HG03097 (cell line): ENCODE measurements around the gene MKS1.

Source experiments
- ATAC-seq: cut with Tn5 transposase; IDR thresholded peaks from one replicate; pipeline ENCODE4 v1.9.1; 2021; ENCODE audit not compliant: unreplicated experiment, low FRiP score

The MKS1 gene

DNA sequence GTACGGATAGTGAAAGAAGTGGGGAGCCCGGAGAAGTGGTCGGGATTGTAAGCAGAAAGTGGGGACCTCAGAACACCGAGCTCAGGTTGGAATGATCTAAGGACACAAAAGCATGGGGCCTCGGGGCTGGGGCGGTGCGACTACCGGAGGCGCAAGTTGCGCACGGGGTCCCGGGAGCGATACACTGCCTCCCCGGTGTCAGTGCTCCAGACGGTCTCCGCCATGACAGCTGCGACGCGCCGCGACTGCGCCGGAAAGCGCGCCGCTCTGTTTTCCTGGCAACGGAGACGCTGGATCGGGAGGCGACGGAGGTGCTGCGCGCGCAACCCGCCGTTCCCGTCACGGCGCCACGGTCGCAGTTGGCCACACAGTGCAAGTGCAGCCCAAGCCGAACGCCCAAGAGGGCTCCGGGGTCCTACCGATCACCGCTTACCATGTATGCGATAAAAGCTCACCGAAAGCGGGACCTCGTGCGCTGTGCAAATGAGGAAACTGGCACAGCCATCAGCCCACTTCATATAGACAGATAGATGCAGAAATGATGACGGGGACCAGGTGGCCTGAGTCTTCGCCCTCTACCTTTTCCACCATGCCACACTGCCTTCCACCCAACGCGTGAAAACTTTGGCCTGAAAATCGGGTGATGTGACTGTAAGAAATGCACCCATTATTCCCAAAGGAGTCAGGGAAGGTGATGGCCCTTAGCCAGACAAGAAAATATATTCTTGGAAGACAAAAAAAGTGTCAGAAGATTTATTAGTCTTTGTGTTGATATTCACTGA lies at the start of gene MKS1:
TSS of gene MKS1 (minus strand) at position 249 of the 782 bp plus-strand sequence. CDS start at position 224, 25 bp downstream.
- peak; percentile 93 for ATAC-seq

DNA sequence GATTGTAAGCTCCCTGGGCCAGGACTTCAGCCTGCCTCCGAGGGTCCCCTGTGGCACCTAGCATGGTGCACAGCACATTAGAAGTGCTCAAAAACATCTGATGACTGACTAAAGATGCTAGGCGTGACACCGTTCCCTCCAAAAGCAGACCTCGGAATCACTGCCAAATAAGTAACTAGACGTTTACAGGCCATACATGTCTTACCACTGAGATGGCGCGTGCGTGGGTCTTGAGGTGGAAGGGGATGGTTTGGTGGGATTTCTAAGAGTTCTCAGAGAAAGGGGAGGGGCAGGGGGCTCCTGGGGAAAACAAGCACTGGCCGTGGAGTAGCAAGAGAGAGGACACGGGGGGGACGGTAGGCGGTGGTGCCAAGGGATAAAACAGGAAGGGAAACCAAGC lies 49.3 kb upstream of the MKS1 start:
- no peak for ATAC-seq

DNA sequence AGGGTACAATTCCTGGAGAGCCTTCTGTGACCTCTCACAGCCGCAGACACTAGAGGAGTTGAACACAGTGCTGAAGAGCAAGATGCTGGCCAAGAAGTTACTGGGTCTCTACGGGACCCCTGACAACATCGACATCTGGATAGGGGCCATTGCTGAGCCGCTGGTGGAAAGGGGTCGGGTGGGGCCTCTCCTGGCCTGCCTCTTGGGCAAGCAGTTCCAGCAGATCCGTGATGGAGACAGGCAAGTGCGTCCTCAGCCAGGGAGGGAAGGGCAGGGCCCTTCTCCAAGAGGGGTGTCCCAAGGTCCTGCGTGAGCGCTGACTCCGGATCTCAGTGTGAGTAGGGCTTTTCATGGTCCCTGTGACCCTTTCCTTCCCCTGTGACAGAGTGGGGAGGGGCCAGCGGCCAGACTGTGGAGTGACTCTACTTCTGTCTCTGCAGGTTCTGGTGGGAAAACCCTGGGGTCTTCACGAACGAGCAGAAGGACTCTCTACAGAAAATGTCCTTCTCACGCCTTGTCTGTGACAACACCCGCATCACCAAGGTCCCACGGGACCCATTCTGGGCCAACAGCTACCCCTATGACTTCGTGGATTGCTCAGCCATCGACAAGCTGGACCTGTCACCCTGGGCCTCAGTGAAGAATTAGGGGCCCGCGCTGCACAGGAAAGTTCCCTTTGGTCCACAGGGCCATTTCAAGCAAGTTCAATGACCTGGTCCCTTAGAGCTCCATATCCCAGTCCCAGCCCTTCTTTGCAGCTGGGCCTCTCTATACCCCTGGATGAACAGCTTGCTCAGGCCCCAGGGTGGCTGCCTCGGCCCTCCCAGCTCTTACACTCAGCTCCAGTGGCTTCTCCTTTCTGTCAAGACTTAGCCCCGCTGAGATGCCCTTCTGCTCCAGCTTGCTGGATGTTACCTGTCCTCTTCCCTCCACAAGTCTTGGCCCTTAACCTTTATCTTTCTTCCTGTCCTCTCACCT lies 48.6 kb upstream of the MKS1 start:
- no peak for ATAC-seq

DNA sequence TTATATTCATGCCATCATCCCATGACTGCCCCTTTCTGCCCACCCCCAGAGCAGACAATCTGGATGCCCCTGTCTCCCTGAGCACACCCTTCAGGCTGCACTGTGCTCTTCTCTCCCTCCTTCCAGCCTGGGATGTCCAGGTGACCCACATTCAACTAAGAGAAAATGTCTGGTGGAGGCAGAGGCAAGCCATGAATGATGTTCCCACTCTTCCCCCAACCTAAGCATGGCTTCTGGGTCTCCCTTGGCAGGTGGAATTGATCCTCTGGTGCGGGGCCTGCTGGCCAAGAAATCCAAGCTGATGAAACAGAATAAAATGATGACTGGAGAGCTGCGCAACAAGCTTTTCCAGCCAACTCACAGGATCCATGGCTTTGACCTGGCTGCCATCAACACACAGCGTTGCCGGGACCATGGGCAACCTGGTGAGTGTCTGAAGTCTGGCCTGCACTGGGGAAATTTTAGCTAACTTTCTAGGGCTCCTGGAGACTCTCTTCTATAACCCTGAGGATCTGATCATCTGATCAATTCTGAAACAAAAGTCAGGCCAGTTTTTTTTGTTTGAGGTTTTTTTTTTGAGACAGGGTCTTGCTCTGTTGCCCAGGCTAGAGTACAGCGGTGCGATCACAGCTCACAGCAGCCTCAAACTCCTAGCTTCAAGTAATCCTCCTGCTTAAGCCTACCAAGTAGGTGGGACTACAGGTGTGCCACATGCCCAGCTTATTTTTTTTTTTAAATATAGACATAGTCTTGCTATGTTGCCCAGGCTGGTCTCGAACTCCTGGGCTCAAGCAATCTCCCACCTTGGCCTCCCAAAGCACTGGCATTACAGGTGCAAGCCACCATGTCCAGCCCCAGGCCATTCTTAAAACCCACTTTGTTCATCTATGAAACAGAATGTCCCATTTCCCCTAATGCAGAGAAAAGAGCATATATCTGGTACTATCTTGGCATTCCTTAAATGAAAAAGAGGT lies 47.1 kb upstream of the MKS1 start:
- ATAC-seq, result no peak

DNA sequence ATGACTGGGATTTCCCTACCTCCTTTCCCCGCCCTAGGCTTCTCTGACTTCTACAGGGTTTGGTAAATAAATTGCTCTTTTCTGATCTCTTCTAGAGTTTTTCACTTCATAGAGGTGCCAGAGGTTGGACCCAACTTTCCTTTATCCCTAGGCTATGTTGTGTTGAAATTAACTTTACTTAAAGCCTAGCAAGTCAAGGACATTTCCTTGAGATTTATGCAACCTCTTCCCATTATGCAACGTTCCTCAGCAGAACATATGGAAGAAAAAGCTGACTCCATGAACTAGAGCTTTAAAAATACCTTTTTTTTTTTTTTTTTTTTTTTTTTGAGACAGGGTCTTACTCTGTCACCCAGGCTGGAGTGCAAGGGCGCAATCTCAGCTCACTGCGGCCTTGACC lies 46.2 kb upstream of the MKS1 start:
- no peak for ATAC-seq

DNA sequence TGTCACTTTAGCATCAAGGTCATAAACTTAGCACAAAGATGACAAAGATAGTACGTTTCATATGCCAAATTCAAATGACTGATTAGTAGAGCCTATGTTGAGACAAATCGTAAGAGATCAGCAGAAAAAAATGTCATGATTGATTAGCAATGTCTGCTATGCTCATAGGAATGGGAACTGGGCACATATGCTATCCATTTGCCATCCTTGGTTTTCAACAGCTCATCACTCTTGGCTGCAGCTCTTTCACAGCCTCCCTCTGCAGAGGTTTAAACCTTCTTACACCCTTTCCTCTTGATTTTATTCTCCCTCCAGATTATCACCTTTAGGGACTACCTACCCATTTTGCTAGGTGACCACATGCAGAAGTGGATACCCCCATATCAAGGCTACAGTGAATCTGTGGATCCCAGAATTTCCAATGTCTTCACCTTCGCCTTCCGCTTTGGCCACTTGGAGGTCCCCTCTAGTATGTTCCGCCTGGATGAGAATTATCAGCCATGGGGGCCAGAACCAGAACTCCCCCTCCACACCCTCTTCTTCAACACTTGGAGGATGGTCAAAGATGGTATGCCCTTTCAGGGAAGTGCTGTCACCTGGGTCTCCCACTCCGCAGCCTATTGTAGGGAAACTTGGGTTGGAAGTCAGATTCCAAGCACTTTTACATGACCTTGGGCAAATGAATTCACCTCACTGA lies 45.5 kb upstream of the MKS1 start:
- no peak for ATAC-seq

DNA sequence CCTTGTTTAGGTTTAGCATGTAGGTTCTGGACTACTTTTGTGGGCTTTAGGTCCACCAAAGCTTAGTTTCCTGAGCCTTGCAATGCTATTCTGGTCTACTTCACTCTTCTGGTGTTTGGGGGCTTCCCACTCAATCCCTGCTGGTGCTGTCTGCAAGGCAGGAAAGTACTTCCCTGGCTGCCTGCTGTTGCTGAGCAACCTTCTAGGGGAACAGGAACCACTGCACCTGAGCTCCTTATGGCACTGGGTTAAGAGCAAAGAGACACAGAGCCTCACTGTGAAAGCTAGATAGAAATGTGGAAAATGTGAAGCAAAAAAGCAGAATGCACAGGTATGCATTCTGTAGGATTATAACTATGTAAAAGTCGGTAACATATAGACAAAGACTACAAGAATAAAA lies 44.7 kb upstream of the MKS1 start:
- no peak for ATAC-seq

DNA sequence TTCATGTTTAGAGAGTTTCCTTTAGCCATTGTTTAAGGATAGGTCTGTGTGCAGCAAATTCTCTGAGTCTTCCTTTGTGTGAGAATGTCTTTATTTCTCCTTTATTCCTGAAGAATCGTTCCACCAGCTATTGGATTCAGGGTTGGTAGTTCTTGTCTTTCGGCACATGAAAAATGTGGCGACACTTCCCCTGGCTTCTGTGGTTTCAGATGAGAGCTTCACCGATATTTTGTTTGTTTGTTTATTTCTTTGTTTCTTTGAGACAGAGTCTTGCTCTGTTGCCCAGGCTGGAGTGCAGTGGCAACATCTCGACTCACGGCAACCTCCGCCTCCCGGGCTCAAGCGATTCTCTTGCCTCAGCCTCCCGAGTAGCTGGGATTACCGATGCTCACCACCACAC lies 43.1 kb upstream of the MKS1 start:
- ATAC-seq, result no peak

DNA sequence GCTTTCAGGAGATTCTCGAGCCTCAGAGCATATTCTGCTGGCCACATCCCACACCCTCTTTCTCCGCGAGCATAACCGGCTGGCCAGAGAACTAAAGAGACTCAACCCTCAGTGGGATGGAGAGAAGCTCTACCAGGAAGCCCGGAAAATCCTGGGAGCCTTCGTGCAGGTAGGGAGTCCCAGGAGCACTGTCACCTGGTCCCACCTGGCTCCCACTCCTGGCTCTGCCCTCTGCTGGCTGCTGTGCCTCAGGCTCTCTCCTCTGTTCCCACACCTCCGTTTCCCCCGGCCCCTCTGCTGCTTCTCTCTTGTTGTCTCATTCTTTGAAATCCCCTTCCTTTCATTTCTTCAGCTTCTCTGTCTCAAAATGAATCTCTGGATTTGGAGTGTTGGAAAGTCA lies 35.7 kb upstream of the MKS1 start:
- ATAC-seq, result no peak

DNA sequence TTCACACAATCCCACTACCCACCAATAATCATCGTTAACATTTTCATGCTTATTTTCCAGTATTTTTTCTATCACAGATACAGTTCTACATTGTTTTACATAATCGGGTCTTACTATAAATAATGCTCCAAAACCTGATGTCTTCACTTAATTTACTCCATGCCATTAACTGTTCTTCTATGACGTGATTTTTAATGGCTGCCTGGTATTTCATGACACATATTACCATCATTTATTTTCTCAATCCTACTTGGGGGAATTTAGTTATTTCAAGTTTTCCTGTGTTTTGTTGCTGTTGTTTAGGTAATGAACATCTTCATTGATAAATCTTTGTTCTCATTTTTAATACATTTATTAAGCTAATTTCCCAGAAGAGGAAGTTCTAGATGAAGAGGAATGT lies 34.0 kb upstream of the MKS1 start:
- no peak for ATAC-seq

DNA sequence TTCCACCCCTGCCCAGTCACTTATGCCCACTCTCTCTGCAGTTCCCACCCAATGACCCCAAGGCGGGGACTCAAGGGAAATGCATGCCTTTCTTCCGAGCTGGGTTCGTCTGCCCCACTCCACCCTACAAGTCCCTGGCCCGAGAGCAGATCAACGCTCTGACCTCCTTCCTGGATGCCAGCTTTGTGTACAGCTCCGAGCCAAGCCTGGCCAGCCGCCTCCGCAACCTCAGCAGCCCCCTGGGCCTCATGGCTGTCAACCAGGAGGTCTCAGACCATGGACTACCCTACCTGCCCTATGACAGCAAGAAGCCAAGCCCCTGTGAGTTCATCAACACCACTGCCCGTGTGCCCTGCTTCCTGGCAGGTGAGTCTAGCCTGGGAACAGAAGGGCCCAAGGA lies 33.1 kb upstream of the MKS1 start:
- ATAC-seq, result no peak

DNA sequence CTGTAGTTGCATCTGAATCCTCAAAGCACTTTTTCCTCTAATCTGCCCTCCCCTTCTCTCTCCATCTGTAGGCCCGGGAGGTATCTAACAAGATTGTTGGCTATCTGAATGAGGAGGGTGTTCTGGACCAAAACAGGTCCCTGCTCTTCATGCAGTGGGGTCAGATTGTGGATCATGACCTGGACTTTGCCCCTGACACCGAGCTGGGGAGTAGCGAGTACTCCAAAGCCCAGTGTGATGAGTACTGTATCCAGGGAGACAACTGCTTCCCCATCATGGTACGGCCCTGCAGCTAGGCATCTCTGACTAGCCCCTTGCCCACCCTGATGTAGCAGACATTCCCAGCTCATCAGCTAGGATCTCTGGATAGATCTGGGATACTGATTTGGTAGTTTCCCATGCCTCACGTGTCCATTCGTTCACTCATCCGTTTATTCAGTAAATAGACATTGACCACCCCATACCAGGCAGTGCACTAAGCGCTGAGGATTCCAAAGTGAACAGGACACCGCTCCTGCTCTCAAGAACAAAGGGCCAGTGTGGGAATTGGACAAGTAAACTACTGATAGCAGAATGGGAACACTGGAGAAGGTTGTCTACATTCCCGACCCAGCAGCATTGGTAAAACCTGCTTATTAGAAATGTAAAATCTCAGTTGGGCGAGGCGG lies 31.4 kb upstream of the MKS1 start:
- ATAC-seq, result no peak

DNA sequence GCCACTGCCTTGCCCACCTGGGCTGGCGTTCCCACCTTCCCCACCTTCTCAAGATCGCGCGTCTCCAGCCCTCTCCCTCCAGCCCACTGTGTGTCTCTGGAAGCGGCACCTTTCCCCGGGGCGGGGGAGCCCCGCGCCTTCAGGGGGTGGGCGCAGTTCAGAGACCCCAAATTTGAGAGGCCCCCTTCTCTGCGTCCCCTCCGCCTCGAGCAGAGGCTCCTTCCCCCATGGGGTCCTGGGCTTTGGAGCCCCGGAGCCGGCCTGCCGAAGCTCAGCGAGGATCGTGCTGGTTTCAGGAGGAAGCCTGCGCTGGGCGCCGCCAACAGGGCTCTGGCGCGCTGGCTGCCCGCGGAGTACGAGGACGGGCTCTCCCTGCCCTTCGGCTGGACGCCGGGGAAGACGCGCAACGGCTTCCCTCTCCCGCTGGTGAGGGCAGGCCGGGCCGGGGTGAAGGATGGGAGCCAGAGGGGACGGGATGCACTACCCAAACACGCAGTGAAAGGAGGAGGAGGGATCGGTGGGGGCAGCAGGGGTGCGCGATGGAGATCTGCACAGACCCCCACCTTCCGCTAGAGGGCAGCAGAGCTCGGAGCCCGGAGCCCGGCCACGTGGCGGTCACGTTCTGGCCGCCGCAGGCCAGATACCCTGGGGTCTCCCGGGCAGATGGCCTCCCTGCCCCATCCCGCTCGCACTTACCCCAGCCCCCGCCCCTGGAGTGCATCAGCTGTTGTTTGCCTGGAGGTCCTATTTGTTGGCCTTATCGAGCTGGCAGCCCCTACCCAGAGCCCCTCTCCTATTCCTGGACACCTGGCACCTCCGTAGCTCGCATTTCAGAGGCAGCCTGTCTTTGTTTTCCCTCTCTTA lies 30.4 kb upstream of the MKS1 start:
- no peak for ATAC-seq

DNA sequence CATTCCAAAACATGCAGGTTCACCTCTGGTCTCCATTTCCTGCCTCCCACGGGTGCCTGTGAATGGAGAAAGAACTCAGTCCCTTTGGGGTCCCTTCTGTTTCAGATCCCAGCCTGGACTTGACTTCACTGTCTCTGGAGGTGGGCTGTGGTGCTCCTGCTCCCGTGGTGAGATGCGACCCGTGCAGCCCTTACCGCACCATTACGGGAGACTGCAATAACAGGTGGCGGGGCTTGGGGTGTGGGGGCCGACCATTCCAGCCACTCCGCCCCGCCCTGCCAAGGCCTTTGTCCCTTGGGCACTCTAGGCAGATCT lies 29.9 kb upstream of the MKS1 start:
- no peak for ATAC-seq

DNA sequence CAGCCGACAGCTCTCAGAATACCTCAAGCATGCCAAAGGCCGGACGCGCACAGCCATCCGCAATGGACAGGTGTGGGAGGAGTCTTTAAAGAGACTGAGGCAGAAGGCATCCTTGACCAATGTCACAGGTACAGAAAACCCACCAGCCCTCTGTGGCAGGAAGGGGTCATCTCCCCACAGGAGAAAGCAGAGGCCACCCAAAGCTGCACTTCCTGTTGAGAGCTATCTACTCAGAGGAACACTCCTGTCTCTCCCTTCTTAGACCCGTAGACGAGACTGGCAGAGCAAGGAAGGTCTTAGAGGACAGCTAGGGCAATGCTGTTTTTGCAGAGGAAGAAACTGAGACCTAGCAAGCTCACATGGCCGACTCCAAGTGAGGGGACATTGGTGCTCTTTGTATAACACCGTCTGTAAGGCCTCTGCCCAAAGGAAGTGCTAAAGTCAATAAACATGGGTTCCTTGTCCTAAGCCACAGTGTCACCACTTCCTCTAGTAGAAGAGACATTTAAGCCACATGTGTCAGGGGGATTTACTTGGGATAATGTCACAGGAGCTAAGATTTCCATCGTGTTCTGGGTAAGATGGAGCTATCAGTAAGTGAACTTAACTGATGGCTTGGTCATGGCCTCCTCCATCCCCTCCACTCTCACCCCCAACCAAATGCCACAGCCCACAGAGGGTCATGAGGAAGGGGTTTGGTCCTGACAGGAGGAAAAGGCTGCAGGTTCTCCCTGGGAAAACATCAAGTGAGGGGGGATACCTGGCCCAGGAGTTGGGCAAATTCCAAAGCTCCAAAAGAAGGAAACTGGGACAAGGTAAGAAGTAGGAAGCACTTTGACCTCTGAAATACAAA lies 28.7 kb upstream of the MKS1 start:
- ATAC-seq, result no peak

DNA sequence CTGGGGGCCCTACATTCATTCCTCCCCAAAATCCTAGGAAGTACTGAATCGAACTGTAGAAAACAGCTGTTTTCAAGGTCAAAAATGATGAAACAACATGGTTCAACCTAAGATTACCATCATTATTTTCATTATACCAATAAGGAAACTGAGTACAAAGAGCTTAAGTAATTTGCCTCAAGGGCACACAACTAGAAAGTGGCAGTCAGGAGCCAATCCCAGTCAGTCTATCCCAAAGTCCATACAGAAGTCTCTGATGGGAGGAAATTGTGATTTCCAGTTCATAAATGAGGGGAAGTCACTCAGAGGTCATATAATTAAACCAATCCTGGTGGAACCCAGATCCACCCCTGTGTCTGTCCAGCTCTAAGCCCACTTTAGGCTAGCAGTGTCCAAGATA lies 27.7 kb upstream of the MKS1 start:
- ATAC-seq, result no peak

DNA sequence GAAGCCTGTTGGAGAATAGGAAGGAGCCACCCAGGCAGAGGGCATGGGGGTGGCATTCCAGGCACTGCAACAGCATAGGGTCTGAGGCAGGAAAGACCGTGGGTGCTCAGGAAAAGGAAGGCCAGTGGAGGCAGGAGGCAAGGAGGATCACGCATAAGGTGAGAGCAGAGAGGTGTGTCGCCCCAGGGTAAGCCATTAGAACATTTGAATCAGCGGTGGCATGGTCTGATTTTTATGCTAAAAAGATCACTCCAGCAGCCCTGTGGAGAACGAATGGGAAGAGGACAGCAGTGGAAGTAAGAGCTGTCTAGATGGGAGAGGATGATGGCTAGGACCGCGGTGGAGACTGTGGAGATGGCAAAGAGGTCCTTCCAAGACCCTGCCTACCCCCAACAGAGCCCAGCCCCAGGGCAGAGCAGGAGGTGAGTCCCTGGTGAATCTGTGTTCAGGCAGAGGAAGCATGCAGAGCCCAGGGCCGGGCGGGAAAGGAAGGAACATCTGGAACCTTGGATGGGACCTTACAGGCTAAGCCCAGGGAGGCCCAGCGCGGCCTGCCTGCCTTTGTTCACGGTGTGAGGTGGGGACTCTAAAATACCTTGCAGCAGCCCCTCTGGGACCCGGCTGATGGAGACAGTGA lies 27.2 kb upstream of the MKS1 start:
- no peak for ATAC-seq
